Measurements from ENCODE around the gene RAB8B. TPM values are rescaled to one million over a fixed set of nuclear protein-coding genes. Genes with fewer than 3 reads are reported as not detected.

The RAB8B gene
- polyA plus RNA-seq, 3 donors: 22.0 to 77.3 (median 58.9) TPM

GRCh38 chr15:63233667-63234423 is 44.4 kb downstream of the RAB8B start:
- peak; percentile 60 to 77 (median 70) for DNase-seq
- Histone ChIP-seq H3K4me2 (replicated peaks; ENCODE audit: extremely low read depth, low read length, poor library complexity, severe bottlenecking) (peak overlapping the region; percentile 48), H3K27ac (ENCODE audit: low read depth in 1 of 2, low read length in 2 of 2) (peak overlapping the region; percentile 66 to 87), H3K4me3 (replicated peaks in 1 of 3; ENCODE audit: low read depth in 2 of 3, low read length in 3 of 3) (peak overlapping the region in 1 of 3 experiments; percentile 40), H3K79me2 (ENCODE audit: insufficient read depth, low read length) (peaks cover 99% of the 10 kb centered on the region), H2AFZ (ENCODE audit: insufficient read depth, low read depth, low read length, poor library complexity, severe bottlenecking) (no peak overlapping the region), H3K27me3 (ENCODE audit: control insufficient read depth in 2 of 2, insufficient read depth in 2 of 2, low read length in 2 of 2) (no peaks in the 10 kb centered on the region), H3K4me1 (ENCODE audit: control insufficient read depth in 1 of 2, insufficient read depth in 2 of 2, low read length in 2 of 2) (peaks cover 67 to 90% of the 10 kb centered on the region in 2 donors), H3K36me3 (replicated peaks in 1 of 2; ENCODE audit: control insufficient read depth in 1 of 2, insufficient read depth in 2 of 2, low read length in 2 of 2) (peaks cover 0 to 7% of the 10 kb centered on the region in 2 donors), H3K9me3 (replicated peaks in 1 of 2; ENCODE audit: control insufficient read depth in 1 of 2, insufficient read depth in 1 of 2, low read length in 2 of 2) (no peaks in the 10 kb centered on the region), H4K20me1 (ENCODE audit: insufficient read depth, low read length) (peaks cover 82% of the 10 kb centered on the region), H3K9ac (ENCODE audit: insufficient read depth, low read length, poor library complexity, severe bottlenecking) (peak overlapping the region; percentile 35)
- intact Hi-C loops (cut with micrococcal nuclease): loop anchor here (5.0 kb wide), 2 partner anchors 42 to 43 kb away; partner anchors contain the start of gene APH1B (in 1 of the 2)
- peak overlapping the region; percentile 79 to 94 (median 92) for H3K27ac Mint-ChIP-seq
- H3K27me3 Mint-ChIP-seq (ENCODE audit: low read depth in 3 of 3): no peaks in the 10 kb centered on the region
- no peak for TF ChIP-seq CTCF (IDR thresholded peaks at IDR 0.05)
- H3K4me1 Mint-ChIP-seq: peaks cover 77% of the 10 kb centered on the region
- peak overlapping the region in 1 of 2 donors; percentile 51 for H3K4me3 Mint-ChIP-seq
- H3K36me3 Mint-ChIP-seq: peaks cover 9 to 27% of the 10 kb centered on the region in 2 donors
- no CpG with 5 or more reads among the region's 5 CpGs for WGBS (ENCODE audit: insufficient coverage)
- H3K9me3 Mint-ChIP-seq: no peaks in the 10 kb centered on the region

GRCh38 chr15:63234451-63234870 is 45.1 kb downstream of the RAB8B start:
- Histone ChIP-seq H3K36me3 (replicated peaks in 1 of 2; ENCODE audit: control insufficient read depth in 1 of 2, insufficient read depth in 2 of 2, low read length in 2 of 2) (peaks cover 0 to under 1% of the 10 kb centered on the region in 2 donors), H4K20me1 (ENCODE audit: insufficient read depth, low read length) (peaks cover 83% of the 10 kb centered on the region), H3K9me3 (replicated peaks in 1 of 2; ENCODE audit: control insufficient read depth in 1 of 2, insufficient read depth in 1 of 2, low read length in 2 of 2) (no peaks in the 10 kb centered on the region), H3K27ac (ENCODE audit: low read depth in 1 of 2, low read length in 2 of 2) (peak overlapping the region; percentile 66 to 87), H3K79me2 (ENCODE audit: insufficient read depth, low read length) (peaks cover 99% of the 10 kb centered on the region), H3K4me1 (ENCODE audit: control insufficient read depth in 1 of 2, insufficient read depth in 2 of 2, low read length in 2 of 2) (peaks cover 73 to 90% of the 10 kb centered on the region in 2 donors), H3K27me3 (ENCODE audit: control insufficient read depth in 2 of 2, insufficient read depth in 2 of 2, low read length in 2 of 2) (no peaks in the 10 kb centered on the region), H3K4me2 (replicated peaks; ENCODE audit: extremely low read depth, low read length, poor library complexity, severe bottlenecking) (peak overlapping the region; percentile 48), H3K4me3 (replicated peaks in 1 of 3; ENCODE audit: low read depth in 2 of 3, low read length in 3 of 3) (peak overlapping the region in 1 of 3 experiments; percentile 36), H3K9ac (ENCODE audit: insufficient read depth, low read length, poor library complexity, severe bottlenecking) (peak overlapping the region; percentile 35), H2AFZ (ENCODE audit: insufficient read depth, low read depth, low read length, poor library complexity, severe bottlenecking) (no peak overlapping the region)
- intact Hi-C loops (cut with micrococcal nuclease): loop anchor here (5.0 kb wide), 2 partner anchors 42 to 43 kb away; partner anchors contain the start of gene APH1B (in 1 of the 2)
- peaks cover 75% of the 10 kb centered on the region for H3K4me1 Mint-ChIP-seq
- TF ChIP-seq CTCF (IDR thresholded peaks at IDR 0.05): no peak
- no peak for DNase-seq
- no peaks in the 10 kb centered on the region for H3K27me3 Mint-ChIP-seq (ENCODE audit: low read depth in 3 of 3)
- peak overlapping the region in 1 of 2 donors; percentile 51 for H3K4me3 Mint-ChIP-seq
- peaks cover 8 to 22% of the 10 kb centered on the region in 2 donors for H3K36me3 Mint-ChIP-seq
- no CpG with 5 or more reads among the region's 5 CpGs for whole genome bisulfite sequencing (ENCODE audit: insufficient coverage)
- H3K27ac Mint-ChIP-seq: peak overlapping the region; percentile 79 to 94 (median 92)
- no peaks in the 10 kb centered on the region for H3K9me3 Mint-ChIP-seq
